ENCODE results near the gene UPK3B.
"Not testable (repeated sequence)": the region's sequence is repeated elsewhere in the genome, so short reads cannot be mapped to it uniquely, and the experiment has no call there.

Gene UPK3B

GRCh38 chr7:76484456-76484855, 25.9 kb upstream of the UPK3B start:
- not testable (repeated sequence) for H3K14ac ChIP-seq (ENCODE audit: low read length); H2BK120ac ChIP-seq (ENCODE audit: low read depth, low read length); H3K18ac ChIP-seq (ENCODE audit: low read length); H2BK15ac ChIP-seq (ENCODE audit: low read length); H3K27ac ChIP-seq (replicated peaks; ENCODE audit: low read length); H3K27me3 ChIP-seq (ENCODE audit: control insufficient read depth in 3 of 3, insufficient read depth in 3 of 3, low read depth in 1 of 3, low read length in 3 of 3); H2BK12ac ChIP-seq (ENCODE audit: low read length); H3K9ac ChIP-seq (ENCODE audit: low read depth, low read length, poor library complexity); H2BK5ac ChIP-seq (ENCODE audit: low read length); H3K4me2 ChIP-seq (ENCODE audit: insufficient read depth, low read length, poor library complexity, severe bottlenecking); H3K4me3 ChIP-seq (ENCODE audit: low read length in 2 of 2); H2AFZ ChIP-seq (ENCODE audit: low read length); H3K36me3 ChIP-seq (replicated peaks in 1 of 2; ENCODE audit: control insufficient read depth in 2 of 2, insufficient read depth in 2 of 2, low read length in 2 of 2); DNase-seq (ENCODE audit: low spot score); H3K79me1 ChIP-seq (ENCODE audit: low read depth, low read length); H3K4ac ChIP-seq (ENCODE audit: low read length); H3K9me3 ChIP-seq (replicated peaks in 1 of 2; ENCODE audit: control insufficient read depth in 2 of 2, insufficient read depth in 1 of 2, low read depth in 1 of 2, low read length in 2 of 2); H4K8ac ChIP-seq (ENCODE audit: low read depth, low read length); H3K23ac ChIP-seq (ENCODE audit: low read depth, low read length, poor library complexity); H4K91ac ChIP-seq (ENCODE audit: low read depth, low read length, poor library complexity); H3K4me1 ChIP-seq (ENCODE audit: control insufficient read depth in 2 of 2, insufficient read depth in 1 of 2, low read depth in 1 of 2, low read length in 2 of 2); H2AK5ac ChIP-seq (ENCODE audit: low read depth, low read length)
- no CpG with 5 or more reads among the region's 12 CpGs for WGBS, 2 donors (ENCODE audit: extremely low coverage in 2 of 2, insufficient read length in 2 of 2, insufficient replicate concordance in 1 of 2)

GRCh38 chr7:76485822-76486610, 24.3 kb upstream of the UPK3B start:
- not testable (repeated sequence) for H3K4ac ChIP-seq (ENCODE audit: low read length); H3K36me3 ChIP-seq (replicated peaks in 1 of 2; ENCODE audit: control insufficient read depth in 2 of 2, insufficient read depth in 2 of 2, low read length in 2 of 2); H3K4me1 ChIP-seq (ENCODE audit: control insufficient read depth in 2 of 2, insufficient read depth in 1 of 2, low read depth in 1 of 2, low read length in 2 of 2); H2BK15ac ChIP-seq (ENCODE audit: low read length); H3K27ac ChIP-seq (replicated peaks; ENCODE audit: low read length); H2AK5ac ChIP-seq (ENCODE audit: low read depth, low read length); H3K27me3 ChIP-seq (ENCODE audit: control insufficient read depth in 3 of 3, insufficient read depth in 3 of 3, low read depth in 1 of 3, low read length in 3 of 3); H2AFZ ChIP-seq (ENCODE audit: low read length); H2BK12ac ChIP-seq (ENCODE audit: low read length); H2BK5ac ChIP-seq (ENCODE audit: low read length); H3K9ac ChIP-seq (ENCODE audit: low read depth, low read length, poor library complexity); H4K91ac ChIP-seq (ENCODE audit: low read depth, low read length, poor library complexity); H4K8ac ChIP-seq (ENCODE audit: low read depth, low read length); H3K4me2 ChIP-seq (ENCODE audit: insufficient read depth, low read length, poor library complexity, severe bottlenecking); H2BK120ac ChIP-seq (ENCODE audit: low read depth, low read length); H3K23ac ChIP-seq (ENCODE audit: low read depth, low read length, poor library complexity); H3K9me3 ChIP-seq (replicated peaks in 1 of 2; ENCODE audit: control insufficient read depth in 2 of 2, insufficient read depth in 1 of 2, low read depth in 1 of 2, low read length in 2 of 2); DNase-seq (ENCODE audit: low spot score); H3K14ac ChIP-seq (ENCODE audit: low read length); H3K79me1 ChIP-seq (ENCODE audit: low read depth, low read length); H3K18ac ChIP-seq (ENCODE audit: low read length); H3K4me3 ChIP-seq (ENCODE audit: low read length in 2 of 2)
- no CpG with 5 or more reads among the region's 20 CpGs for WGBS, 2 donors (ENCODE audit: extremely low coverage in 2 of 2, insufficient read length in 2 of 2, insufficient replicate concordance in 1 of 2)

- not testable (repeated sequence) for H3K4ac ChIP-seq (ENCODE audit: low read length); H4K8ac ChIP-seq (ENCODE audit: low read depth, low read length); H3K4me3 ChIP-seq (ENCODE audit: low read length in 2 of 2); H3K27ac ChIP-seq (replicated peaks; ENCODE audit: low read length); H3K9ac ChIP-seq (ENCODE audit: low read depth, low read length, poor library complexity); H3K36me3 ChIP-seq (replicated peaks in 1 of 2; ENCODE audit: control insufficient read depth in 2 of 2, insufficient read depth in 2 of 2, low read length in 2 of 2); H3K23ac ChIP-seq (ENCODE audit: low read depth, low read length, poor library complexity); H3K4me2 ChIP-seq (ENCODE audit: insufficient read depth, low read length, poor library complexity, severe bottlenecking); H3K27me3 ChIP-seq (ENCODE audit: control insufficient read depth in 3 of 3, insufficient read depth in 3 of 3, low read depth in 1 of 3, low read length in 3 of 3); H3K79me1 ChIP-seq (ENCODE audit: low read depth, low read length); H2BK5ac ChIP-seq (ENCODE audit: low read length); H2AFZ ChIP-seq (ENCODE audit: low read length); H3K14ac ChIP-seq (ENCODE audit: low read length); H3K4me1 ChIP-seq (ENCODE audit: control insufficient read depth in 2 of 2, insufficient read depth in 1 of 2, low read depth in 1 of 2, low read length in 2 of 2); H3K18ac ChIP-seq (ENCODE audit: low read length); H2AK5ac ChIP-seq (ENCODE audit: low read depth, low read length); H2BK15ac ChIP-seq (ENCODE audit: low read length); DNase-seq (ENCODE audit: low spot score); H4K91ac ChIP-seq (ENCODE audit: low read depth, low read length, poor library complexity); H2BK120ac ChIP-seq (ENCODE audit: low read depth, low read length); H2BK12ac ChIP-seq (ENCODE audit: low read length); H3K9me3 ChIP-seq (replicated peaks in 1 of 2; ENCODE audit: control insufficient read depth in 2 of 2, insufficient read depth in 1 of 2, low read depth in 1 of 2, low read length in 2 of 2)
- no CpG with 5 or more reads among the region's 5 CpGs for WGBS, 2 donors (ENCODE audit: extremely low coverage in 2 of 2, insufficient read length in 2 of 2, insufficient replicate concordance in 1 of 2)
These were observed 23.7 kb upstream of the UPK3B start for GRCh38 chr7:76486618-76487017.

GRCh38 chr7:76487969-76488368, 22.4 kb upstream of the UPK3B start:
- WGBS, 2 donors (ENCODE audit: extremely low coverage in 2 of 2, insufficient read length in 2 of 2, insufficient replicate concordance in 1 of 2) = no CpG with 5 or more reads among the region's 13 CpGs
- not testable (repeated sequence) for H3K4me3 ChIP-seq (ENCODE audit: low read length in 2 of 2); H3K9ac ChIP-seq (ENCODE audit: low read depth, low read length, poor library complexity); H2BK5ac ChIP-seq (ENCODE audit: low read length); H3K23ac ChIP-seq (ENCODE audit: low read depth, low read length, poor library complexity); H3K79me1 ChIP-seq (ENCODE audit: low read depth, low read length); H2BK12ac ChIP-seq (ENCODE audit: low read length); H4K91ac ChIP-seq (ENCODE audit: low read depth, low read length, poor library complexity); DNase-seq (ENCODE audit: low spot score); H2BK15ac ChIP-seq (ENCODE audit: low read length); H4K8ac ChIP-seq (ENCODE audit: low read depth, low read length); H2AFZ ChIP-seq (ENCODE audit: low read length); H2AK5ac ChIP-seq (ENCODE audit: low read depth, low read length); H3K18ac ChIP-seq (ENCODE audit: low read length); H3K36me3 ChIP-seq (replicated peaks in 1 of 2; ENCODE audit: control insufficient read depth in 2 of 2, insufficient read depth in 2 of 2, low read length in 2 of 2); H3K14ac ChIP-seq (ENCODE audit: low read length); H3K4me2 ChIP-seq (ENCODE audit: insufficient read depth, low read length, poor library complexity, severe bottlenecking); H3K27me3 ChIP-seq (ENCODE audit: control insufficient read depth in 3 of 3, insufficient read depth in 3 of 3, low read depth in 1 of 3, low read length in 3 of 3); H3K4ac ChIP-seq (ENCODE audit: low read length); H2BK120ac ChIP-seq (ENCODE audit: low read depth, low read length); H3K27ac ChIP-seq (replicated peaks; ENCODE audit: low read length); H3K9me3 ChIP-seq (replicated peaks in 1 of 2; ENCODE audit: control insufficient read depth in 2 of 2, insufficient read depth in 1 of 2, low read depth in 1 of 2, low read length in 2 of 2); H3K4me1 ChIP-seq (ENCODE audit: control insufficient read depth in 2 of 2, insufficient read depth in 1 of 2, low read depth in 1 of 2, low read length in 2 of 2)

Measured in neuronal stem cell (in vitro differentiated cells).